COLO668 (cell line): Measurements from ENCODE around the gene GOSR2.
"Not testable (repeated sequence)": the region's sequence is repeated elsewhere in the genome, so short reads cannot be mapped to it uniquely, and the experiment has no call there.

Source experiments
- DNase-seq: peaks from one replicate; lab custom pipeline; 2025; ENCODE audit not compliant: unreplicated experiment; lab: John Stamatoyannopoulos, UW

Gene GOSR2

GRCh38 chr17:46928467-46929261 lies 5.7 kb downstream of the GOSR2 start:
- no peak for DNase-seq

GRCh38 chr17:46929413-46929812 lies 6.5 kb downstream of the GOSR2 start:
- DNase-seq, result no peak

- no peak for DNase-seq
Measured at GRCh38 chr17:46930051-46930450, 7.1 kb downstream of the GOSR2 start.

GRCh38 chr17:46931596-46931995 lies 8.6 kb downstream of the GOSR2 start:
- no peak for DNase-seq

GRCh38 chr17:46935658-46936266 lies 12.8 kb downstream of the GOSR2 start:
- DNase-seq, result no peak

- DNase-seq, result peak; percentile 58
Measured at GRCh38 chr17:46940692-46941404, 17.9 kb downstream of the GOSR2 start.

GRCh38 chr17:46942441-46943217 lies 19.7 kb downstream of the GOSR2 start:
- peak; percentile 60 for DNase-seq

- no peak for DNase-seq
Measured at GRCh38 chr17:46943218-46943500, 20.2 kb downstream of the GOSR2 start.

- DNase-seq, result no peak
Measured at GRCh38 chr17:46943501-46944393, 20.8 kb downstream of the GOSR2 start.

GRCh38 chr17:46944931-46945330 lies 22.0 kb downstream of the GOSR2 start:
- DNase-seq, result no peak

GRCh38 chr17:46947216-46947615 lies 24.3 kb downstream of the GOSR2 start:
- DNase-seq, result no peak

GRCh38 chr17:46948544-46948943 lies 25.6 kb downstream of the GOSR2 start:
- no peak for DNase-seq

- no peak for DNase-seq
Measured at GRCh38 chr17:46949291-46950174, 26.6 kb downstream of the GOSR2 start.

- DNase-seq, result no peak
Measured at GRCh38 chr17:46950342-46950996, 27.5 kb downstream of the GOSR2 start.

GRCh38 chr17:46950997-46951621 lies 28.1 kb downstream of the GOSR2 start:
- DNase-seq, result no peak

- DNase-seq, result no peak
Measured at GRCh38 chr17:46951706-46952105, 28.7 kb downstream of the GOSR2 start.

- DNase-seq, result no peak
Measured at GRCh38 chr17:46952115-46952514, 29.2 kb downstream of the GOSR2 start.

GRCh38 chr17:46953191-46953590 lies 30.2 kb downstream of the GOSR2 start:
- not testable (repeated sequence) for DNase-seq
